Hepatic stellate cell (primary cell): Measurements from ENCODE around the gene SPP1.
"Not testable (repeated sequence)": the region's sequence is repeated elsewhere in the genome, so short reads cannot be mapped to it uniquely, and the experiment has no call there.

ENCODE experiments used
- DNase-seq: peaks from one replicate; pipeline ENCODE4 v3.0.0; 2011; ENCODE audit warnings: low spot score

SPP1 gene

GRCh38 chr4:88025868-88026661 lies 50.6 kb downstream of the SPP1 start:
- not testable (repeated sequence) for DNase-seq

DNA sequence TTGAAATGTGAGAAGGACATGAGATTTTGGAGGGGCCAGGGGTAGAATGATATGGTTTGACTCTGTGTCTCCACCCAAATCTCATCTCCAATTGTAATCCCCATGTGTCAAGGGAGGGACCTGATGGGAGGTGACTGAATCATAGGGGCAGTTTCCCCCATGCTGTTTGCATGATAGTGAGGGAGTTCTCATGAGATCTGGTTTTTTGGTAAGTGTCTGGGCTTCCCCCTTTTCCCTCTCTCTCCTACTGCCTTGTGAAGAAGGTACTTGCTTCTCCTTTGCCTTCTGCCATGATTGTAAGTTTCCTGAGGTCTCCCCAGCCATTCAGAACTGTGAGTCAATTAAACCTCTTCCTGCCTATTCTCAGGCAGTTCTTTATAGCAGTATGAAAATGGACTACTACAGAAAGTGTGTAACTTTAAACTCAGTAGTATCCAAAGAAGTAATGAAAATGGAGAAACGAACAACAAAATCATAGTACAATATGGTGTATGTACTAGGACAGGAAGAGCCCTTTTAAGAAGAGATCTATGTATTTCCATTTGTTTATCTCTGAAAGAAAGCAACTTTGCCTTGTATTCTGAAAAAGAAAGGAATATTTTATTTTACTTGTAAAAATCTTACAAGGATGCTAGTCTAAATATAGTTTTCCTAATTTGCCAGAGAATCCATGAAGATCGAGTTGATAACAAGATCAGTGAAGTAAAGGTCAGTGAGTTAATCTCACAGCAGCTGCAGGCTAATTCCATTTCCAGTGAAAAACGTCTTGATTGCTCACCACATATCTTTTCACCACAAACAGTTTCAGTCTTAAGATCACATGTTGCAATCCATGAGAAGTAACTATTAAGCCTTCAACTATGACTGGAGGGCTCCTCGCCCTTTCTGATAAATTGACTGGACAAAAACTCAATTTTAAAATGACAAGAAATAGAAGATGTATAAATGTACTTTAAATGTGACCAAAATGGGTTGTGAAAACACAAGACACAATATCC lies 52.4 kb downstream of the SPP1 start:
- peak; percentile 60 for DNase-seq

DNA sequence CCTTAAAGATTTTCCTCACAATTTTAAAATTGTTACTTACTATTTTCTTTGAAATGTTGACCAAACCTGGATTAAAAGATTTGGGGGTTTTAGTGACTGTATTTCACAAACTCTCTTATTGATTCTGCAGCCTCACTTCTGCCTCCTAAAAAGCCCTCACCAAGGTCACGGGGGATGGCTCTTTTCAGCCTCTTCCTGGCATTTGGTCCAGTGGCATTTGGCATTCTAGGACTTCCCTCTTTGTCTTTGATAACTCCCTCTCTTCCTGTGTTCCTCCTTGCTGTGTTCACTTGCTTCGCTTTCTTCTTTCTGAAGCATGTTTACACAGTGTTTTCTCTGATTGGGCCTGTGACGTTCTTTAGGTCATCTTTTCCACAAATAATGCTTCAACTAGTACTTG lies 53.4 kb downstream of the SPP1 start:
- no peak for DNase-seq

DNA sequence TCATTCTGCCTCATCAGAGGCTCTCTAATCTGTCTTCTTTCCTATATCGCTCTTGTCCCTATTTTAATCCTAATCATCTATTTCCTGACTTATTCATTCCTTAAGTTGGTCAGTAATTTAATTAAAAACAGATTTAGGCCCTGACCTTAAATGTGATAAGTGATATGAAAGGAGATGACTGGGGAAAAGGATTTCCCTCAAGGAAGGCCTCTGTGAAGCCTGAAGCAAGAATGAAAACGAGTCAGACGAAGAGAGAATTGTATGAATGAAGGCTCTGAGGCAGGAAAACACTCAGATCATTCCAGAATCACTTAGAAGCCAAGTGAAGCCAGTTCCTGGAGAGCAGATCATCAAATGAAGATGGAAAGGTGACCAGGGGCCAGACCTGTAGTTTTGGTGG lies 54.0 kb downstream of the SPP1 start:
- DNase-seq: no peak

DNA sequence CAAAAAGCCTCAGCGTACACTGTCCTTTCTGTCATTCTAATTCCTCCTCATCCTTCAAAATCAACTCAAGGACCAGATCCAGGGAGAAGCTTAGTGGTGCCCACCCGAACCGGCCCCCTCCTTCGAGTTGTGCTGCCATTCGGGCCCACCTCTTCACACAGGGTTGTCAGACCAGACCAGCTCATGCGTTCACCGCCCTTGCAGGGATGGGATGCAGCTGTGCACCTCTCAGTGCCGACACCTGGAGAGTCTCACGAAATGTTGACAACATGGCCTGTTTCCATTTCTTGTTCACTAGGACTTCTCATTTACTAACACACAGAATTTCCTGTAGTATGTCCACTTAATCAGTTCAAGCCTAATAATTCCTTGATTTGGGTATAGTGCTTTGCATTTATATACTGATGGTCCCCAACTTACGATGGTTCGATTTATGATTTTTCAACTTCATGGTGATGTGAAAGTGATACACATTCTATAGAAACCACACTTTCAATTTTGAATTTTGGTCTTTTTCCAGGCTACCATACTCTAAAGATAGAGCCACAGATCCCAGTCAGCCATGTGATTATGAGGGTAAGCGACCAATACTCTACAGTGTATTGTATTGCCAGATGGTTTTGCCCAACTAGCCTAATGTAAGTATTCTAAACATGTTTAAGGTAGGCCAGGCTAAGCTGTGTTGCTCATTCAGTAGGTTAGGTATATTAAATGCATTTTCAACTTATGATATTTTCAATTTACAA lies 55.2 kb downstream of the SPP1 start:
- DNase-seq: no peak
